ENCODE measurements around the gene PDGFRB. TPM values are rescaled to one million over a fixed set of nuclear protein-coding genes. Genes with fewer than 3 reads are reported as not detected.

PDGFRB gene
- total RNA-seq, 1 experiment from 2014 or later: 0.66 TPM

DNA sequence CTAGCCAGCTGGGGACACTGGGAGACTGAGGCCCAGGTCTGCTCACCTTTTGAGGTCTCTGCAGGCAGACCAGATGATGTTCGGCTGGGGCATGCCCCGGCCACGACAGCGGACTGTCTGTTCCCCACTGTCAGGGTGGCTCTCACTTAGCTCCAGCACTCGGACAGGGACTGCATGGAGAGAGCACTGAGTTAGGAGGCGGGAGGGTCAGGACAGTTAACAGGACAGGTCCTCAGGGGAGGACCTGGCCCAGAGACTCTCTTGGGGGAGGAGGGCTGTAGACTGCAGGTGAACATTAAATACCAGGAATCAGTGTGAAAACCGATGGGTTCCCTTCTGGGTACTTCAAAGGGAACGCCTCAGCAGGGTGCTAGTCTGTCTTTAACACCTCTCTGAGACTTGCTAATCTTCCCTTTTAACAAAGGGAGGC, 25.1 kb downstream of the PDGFRB start:
- DNase-seq: no peak
- POLR2A ChIA-PET (ENCODE audit: unreplicated experiment): no interaction called here
- Histone ChIP-seq H3K4me1 (ENCODE audit: insufficient read depth, low read length) (peaks cover 6% of the 10 kb centered on the region; the same call in 1 of the 2 replicates), H3K4me2 (ENCODE audit: low read length) (no peak overlapping the region), H3K36me3 (ENCODE audit: low read depth, low read length) (no peaks in the 10 kb centered on the region), H3F3A (ENCODE audit: low read length, unreplicated experiment) (no peaks in the 10 kb centered on the region), H3K27ac (ENCODE audit: low read length) (no peak overlapping the region), H4K20me1 (ENCODE audit: low read length) (no peaks in the 10 kb centered on the region), H3K9ac (ENCODE audit: low read length) (no peak overlapping the region), H3K9me3 (ENCODE audit: low read length) (no peaks in the 10 kb centered on the region), H3K27me3 (ENCODE audit: low read length) (no peaks in the 10 kb centered on the region), H3K79me2 (ENCODE audit: low read length) (no peaks in the 10 kb centered on the region), H3K9me2 (replicated peaks; ENCODE audit: low read length) (no peaks in the 10 kb centered on the region), H2AFZ (ENCODE audit: low read length) (no peak overlapping the region), H3K4me3 (ENCODE audit: low read length) (no peak overlapping the region)
- intact Hi-C loops (cut with micrococcal nuclease): loop anchor here (1.0 to 10.0 kb wide), 3 partner anchors 88 to 304 kb away; no protein-coding TSS in a partner anchor
- ATAC-seq: no peak
- CTCF ChIA-PET: interaction anchor here (0.6 to 1.1 kb wide), 2 partner anchors 89 to 187 kb away, joined by 3 to 7 read pairs; no protein-coding TSS in a partner anchor
- no TSS peak for BruUV-seq (replicated peaks)
- TF ChIP-seq EZH2 (IDR thresholded peaks at IDR 0.05; ENCODE audit: low read length, unreplicated experiment) (no peak), EZH2phosphoT487 (IDR thresholded peaks at IDR 0.05; ENCODE audit: borderline replicate concordance, low read length) (no peak), CTCF (conservative IDR thresholded peaks at IDR 0.05; ENCODE audit: low read depth, low read length) (no peak)

DNA sequence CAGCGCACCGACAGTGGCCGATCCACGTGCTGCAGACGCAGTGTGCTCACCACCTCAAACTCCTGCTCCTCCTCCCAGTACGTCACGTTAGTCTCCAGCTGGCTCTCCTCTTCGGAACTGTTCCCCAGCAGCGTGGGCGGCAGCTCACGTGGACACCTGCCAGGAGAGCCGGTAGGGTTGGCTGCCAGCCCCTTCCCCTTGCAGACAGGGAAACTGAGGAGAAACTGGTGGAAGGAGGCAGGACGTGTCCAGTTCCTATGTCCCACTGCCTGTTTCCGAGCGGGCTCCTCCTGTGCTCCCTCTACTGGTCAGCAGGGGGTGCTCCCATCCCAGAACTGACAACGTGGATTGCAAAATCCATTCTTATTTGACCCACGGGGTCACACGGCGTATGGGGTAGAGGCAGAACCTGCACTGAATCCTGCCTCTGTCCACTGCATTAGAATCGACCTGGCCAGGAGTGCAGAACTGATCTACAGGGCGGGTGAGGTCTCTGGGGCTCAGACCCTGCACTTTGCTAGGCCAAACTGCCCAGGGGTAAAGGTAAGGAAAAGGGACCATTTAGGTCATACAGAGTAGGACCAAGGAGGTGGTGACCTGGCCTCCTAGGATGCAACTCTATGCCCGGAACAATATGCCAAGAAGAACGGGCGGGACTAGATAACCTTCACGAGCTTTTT, 25.7 kb downstream of the PDGFRB start:
- Histone ChIP-seq H4K20me1 (ENCODE audit: low read length) (no peaks in the 10 kb centered on the region), H3K9ac (ENCODE audit: low read length) (peak overlapping the region; percentile 41), H3K4me2 (ENCODE audit: low read length) (peak overlapping the region; percentile 84), H3K9me3 (ENCODE audit: low read length) (no peaks in the 10 kb centered on the region), H3F3A (ENCODE audit: low read length, unreplicated experiment) (no peaks in the 10 kb centered on the region), H3K9me2 (replicated peaks; ENCODE audit: low read length) (no peaks in the 10 kb centered on the region), H2AFZ (ENCODE audit: low read length) (peak overlapping the region; percentile 93), H3K79me2 (ENCODE audit: low read length) (no peaks in the 10 kb centered on the region), H3K27me3 (ENCODE audit: low read length) (no peaks in the 10 kb centered on the region), H3K4me1 (ENCODE audit: insufficient read depth, low read length) (peaks cover 6% of the 10 kb centered on the region; the same call in 1 of the 2 replicates), H3K27ac (ENCODE audit: low read length) (no peak overlapping the region), H3K36me3 (ENCODE audit: low read depth, low read length) (no peaks in the 10 kb centered on the region), H3K4me3 (ENCODE audit: low read length) (peak overlapping the region; percentile 59)
- no TSS peak for BruUV-seq (replicated peaks)
- DNase-seq (peak; percentile 88), ATAC-seq (peak; percentile 89)
- TF ChIP-seq EZH2 (IDR thresholded peaks at IDR 0.05; ENCODE audit: low read length, unreplicated experiment) (no peak), CTCF (conservative IDR thresholded peaks at IDR 0.05; ENCODE audit: low read depth, low read length) (peak; percentile 99)
- intact Hi-C loops (cut with micrococcal nuclease): loop anchor here (1.0 to 10.0 kb wide), 3 partner anchors 88 to 305 kb away; no protein-coding TSS in a partner anchor
- POLR2A ChIA-PET (ENCODE audit: unreplicated experiment): no interaction called here
- CTCF ChIA-PET: interaction anchor here (0.6 to 1.1 kb wide), 2 partner anchors 89 to 187 kb away, joined by 3 to 7 read pairs; no protein-coding TSS in a partner anchor

GRCh38 chr5:150129454-150129812, 26.2 kb downstream of the PDGFRB start:
- no TSS peak for BruUV-seq (replicated peaks)
- peak overlapping the region; percentile 84 for H3K4me2 ChIP-seq (ENCODE audit: low read length)
- no peaks in the 10 kb centered on the region for H3F3A ChIP-seq (ENCODE audit: low read length, unreplicated experiment)
- ChIA-PET CTCF (interaction anchor here (1.1 kb wide), 1 partner anchor 188 kb away, joined by 3 read pairs; no protein-coding TSS in a partner anchor), POLR2A (ENCODE audit: unreplicated experiment) (no interaction called here)
- no peaks in the 10 kb centered on the region for H3K9me2 ChIP-seq (replicated peaks; ENCODE audit: low read length)
- no peaks in the 10 kb centered on the region for H3K36me3 ChIP-seq (ENCODE audit: low read depth, low read length)
- H3K4me3 ChIP-seq (ENCODE audit: low read length): peak overlapping the region; percentile 59
- H3K4me1 ChIP-seq (ENCODE audit: insufficient read depth, low read length): peaks cover 6% of the 10 kb centered on the region; the same call in 1 of the 2 replicates
- H3K9me3 ChIP-seq (ENCODE audit: low read length): no peaks in the 10 kb centered on the region
- no peak for ATAC-seq
- DNase-seq: no peak
- H3K27ac ChIP-seq (ENCODE audit: low read length): no peak overlapping the region
- H4K20me1 ChIP-seq (ENCODE audit: low read length): no peaks in the 10 kb centered on the region
- no peaks in the 10 kb centered on the region for H3K79me2 ChIP-seq (ENCODE audit: low read length)
- no peak for TF ChIP-seq EZH2phosphoT487 (IDR thresholded peaks at IDR 0.05; ENCODE audit: borderline replicate concordance, low read length)
- no peaks in the 10 kb centered on the region for H3K27me3 ChIP-seq (ENCODE audit: low read length)
- intact Hi-C loops (cut with micrococcal nuclease): no loop called here
- peak overlapping the region; percentile 41 for H3K9ac ChIP-seq (ENCODE audit: low read length)
- H2AFZ ChIP-seq (ENCODE audit: low read length): peak overlapping the region; percentile 93
